SK-N-SH (cell line): ENCODE results near the gene SAT2. TPM values are rescaled to one million over a fixed set of nuclear protein-coding genes. Genes with fewer than 3 reads are reported as not detected.

Experiments
- CTCF ChIA-PET: fragments of 300-600, 350-600 bp; formaldehyde crosslinking; extraction: SDS; loops from one replicate; lab custom pipeline; 2021; lab: Yijun Ruan, JAX
- POLR2A ChIA-PET: fragments of 350-600 bp; sonication (Branson Sonifier 250); formaldehyde crosslinking; extraction: SDS; loops from one replicate; lab custom pipeline; 2020; ENCODE audit warnings: antibody characterized with exemption, inconsistent platforms; lab: Yijun Ruan, JAX
- DNase-seq: peaks from one replicate; pipeline ENCODE4 v3.0.0; 2012
- H2AFZ ChIP-seq: fragments of 200-600 bp; sonication (generic); 2 replicates; pipeline ENCODE4 v1.8.1; 2016; ENCODE audit warnings: antibody characterized with exemption, mild to moderate bottlenecking, low read depth
- H3F3A ChIP-seq: fragments of 200-600 bp; sonication (generic); replicated peaks from 2 replicates; pipeline ENCODE3; 2016; ENCODE audit warnings: antibody characterized with exemption, mild to moderate bottlenecking; ENCODE audit not compliant: insufficient read depth
- H3K27ac ChIP-seq, 2 experiments: fragments of 200-500 bp in 1 of 2; fragments of 200-600 bp in 1 of 2; sonication (Bioruptor generic) in 1 of 2; sonication (generic), shearing (Covaris generic) in 1 of 2; 2 replicates each; pipeline versions ENCODE4 v1.5.1 to v1.6.1; 2014 to 2016; ENCODE audit warnings: low read depth in 2 of 2, inconsistent platforms in 1 of 2, low read length in 1 of 2, mild to moderate bottlenecking in 1 of 2, mixed read lengths in 1 of 2
- H3K27me3 ChIP-seq: fragments of 200-600 bp; sonication (generic), shearing (Covaris generic); 2 replicates; pipeline ENCODE4 v1.6.1; 2016; ENCODE audit warnings: mixed run types; ENCODE audit not compliant: insufficient read depth
- H3K36me3 ChIP-seq, 2 experiments: fragments of 200-500 bp in 1 of 2; fragments of 200-600 bp in 1 of 2; sonication (Bioruptor generic) in 1 of 2; sonication (generic) in 1 of 2; replicated peaks in 1 of 2; 2 replicates each; pipeline versions ENCODE3 to v1.5.1; 2014 to 2016; ENCODE audit warnings: low read length in 1 of 2, mild to moderate bottlenecking in 1 of 2; ENCODE audit not compliant: insufficient read depth in 2 of 2, control insufficient read depth in 1 of 2
- H3K4me1 ChIP-seq, 2 experiments: fragments of 200-500 bp in 1 of 2; fragments of 200-600 bp in 1 of 2; sonication (Bioruptor generic) in 1 of 2; sonication (generic), shearing (Covaris generic) in 1 of 2; 2 replicates each; pipeline versions ENCODE4 v1.5.1 to v1.6.1; 2014 to 2016; ENCODE audit warnings: low read depth in 1 of 2, low read length in 1 of 2, mixed run types in 1 of 2; ENCODE audit not compliant: insufficient read depth in 2 of 2, control insufficient read depth in 1 of 2
- H3K4me2 ChIP-seq: fragments of 200-600 bp; sonication (generic), shearing (Covaris generic); 2 replicates; pipeline ENCODE4 v1.6.1; 2017; ENCODE audit warnings: mixed run types
- H3K4me3 ChIP-seq, 2 experiments: fragments of 200-500 bp in 1 of 2; fragments of 200-600 bp in 1 of 2; sonication (Bioruptor generic) in 1 of 2; sonication (generic), shearing (Covaris generic) in 1 of 2; 2 replicates each; pipeline versions ENCODE4 v1.5.1 to v1.8.1; 2014 to 2016; ENCODE audit warnings: low read depth in 2 of 2, inconsistent platforms in 1 of 2, low read length in 1 of 2, mild to moderate bottlenecking in 1 of 2, mixed read lengths in 1 of 2, moderate library complexity in 1 of 2
- H3K79me2 ChIP-seq: fragments of 200-600 bp; sonication (generic); 2 replicates; pipeline ENCODE4 v1.8.1; 2017; ENCODE audit warnings: mild to moderate bottlenecking; ENCODE audit not compliant: insufficient read depth
- H3K9ac ChIP-seq: fragments of 200-600 bp; sonication (generic); 2 replicates; pipeline ENCODE4 v1.6.1; 2017; ENCODE audit warnings: mixed run types
- H3K9me2 ChIP-seq: fragments of 200-600 bp; sonication (generic); 2 replicates; pipeline ENCODE4 v1.6.1; 2017; ENCODE audit warnings: mixed run types
- H3K9me3 ChIP-seq: fragments of 200-600 bp; sonication (generic); 2 replicates; pipeline ENCODE4 v1.6.1; 2017; ENCODE audit warnings: mixed run types, mild to moderate bottlenecking, moderate library complexity
- H4K20me1 ChIP-seq: fragments of 200-600 bp; sonication (generic); 2 replicates; pipeline ENCODE4 v1.6.1; 2017; ENCODE audit warnings: mild to moderate bottlenecking, mixed run types; ENCODE audit not compliant: insufficient read depth
- CHD2 ChIP-seq: fragments of 150-350 bp; IDR thresholded peaks from 2 replicates; pipeline ENCODE4 v1.6.1; 2018; ENCODE audit warnings: low read length; ENCODE audit not compliant: partially characterized antibody
- EP300 ChIP-seq, 2 experiments: IDR thresholded peaks; 2 replicates each; pipeline versions ENCODE4 v1.4.0 to v1.6.1; 2012; ENCODE audit warnings: borderline replicate concordance in 1 of 2, low read depth in 1 of 2, low read length in 1 of 2
- GABPA ChIP-seq: IDR thresholded peaks from 2 replicates; pipeline ENCODE4 v1.4.0; 2012; ENCODE audit warnings: low read depth, mild to moderate bottlenecking
- IRF3 ChIP-seq: fragments of 150-350 bp; IDR thresholded peaks from 2 replicates; pipeline ENCODE4 v1.6.1; 2016; ENCODE audit warnings: mild to moderate bottlenecking, low read depth, low read length
- MAX ChIP-seq: IDR thresholded peaks from 2 replicates; pipeline ENCODE4 v1.4.0; 2012; ENCODE audit warnings: low read depth
- MXI1 ChIP-seq: IDR thresholded peaks from 2 replicates; pipeline ENCODE4 v1.6.1; 2012; ENCODE audit warnings: mild to moderate bottlenecking, low read depth, low read length, improper control_type of control experiment
- NFIC ChIP-seq: IDR thresholded peaks from 2 replicates; pipeline ENCODE4 v1.4.0; 2012; ENCODE audit warnings: borderline replicate concordance
- RCOR1 ChIP-seq: fragments of 150-350 bp; IDR thresholded peaks from 2 replicates; pipeline ENCODE4 v1.6.1; 2017; ENCODE audit warnings: antibody characterized with exemption, low read length
- REST ChIP-seq: IDR thresholded peaks from 2 replicates; pipeline ENCODE4 v1.6.1; 2012; ENCODE audit warnings: mild to moderate bottlenecking, low read depth, low read length, moderate library complexity
- RFX5 ChIP-seq: IDR thresholded peaks from 2 replicates; pipeline ENCODE4 v1.6.1; 2012; ENCODE audit warnings: mild to moderate bottlenecking, improper control_type of control experiment, low read length
- TAF1 ChIP-seq: IDR thresholded peaks from 2 replicates; pipeline ENCODE4 v1.6.1; 2012; ENCODE audit warnings: low read depth, mild to moderate bottlenecking, low read length, moderate library complexity, borderline replicate concordance
- TEAD4 ChIP-seq: IDR thresholded peaks from 2 replicates; pipeline ENCODE4 v1.4.0; 2012; ENCODE audit warnings: mild to moderate bottlenecking, borderline replicate concordance; ENCODE audit not compliant: insufficient read depth
- WGBS: methylation state at CpG from one replicate; pipeline ENCODE4 v1.1.6; 2017; ENCODE audit warnings: low lambda C conversion rate; 5-methylcytosine and 5-hydroxymethylcytosine counted together
- polyA plus RNA-seq, 3 experiments: library from polyadenylated mRNA; depleted of rRNA; stranded (reverse); fragments of >200 nt; gene quantifications; 2 replicates each; pipeline ENCODE4 v1.2.3, GENCODE V29; 2012

SAT2 gene
- polyA plus RNA-seq, 1 of the 3 experiments (the other 2 are of a cell fraction) = 43.1 TPM

- Histone ChIP-seq H3K4me3 (no peak overlapping the region), H3K9ac (no peak overlapping the region), H3K4me2 (no peak overlapping the region), H3K36me3 (no peaks in the 10 kb centered on the region), H3K4me1 (peaks cover 0 to 7% of the 10 kb centered on the region in 2 experiments; a peak in 1 of 4 replicates), H3K79me2 (no peaks in the 10 kb centered on the region), H3K27me3 (peaks cover 25% of the 10 kb centered on the region), H2AFZ (no peak overlapping the region), H3K9me2 (no peaks in the 10 kb centered on the region), H3K9me3 (no peaks in the 10 kb centered on the region), H3F3A (peaks cover 4% of the 10 kb centered on the region), H4K20me1 (no peaks in the 10 kb centered on the region), H3K27ac (no peak overlapping the region)
- ChIA-PET POLR2A (interaction anchor here (0.5 to 2.8 kb wide), 2 partner anchors 28 to 34 kb away, joined by 3 to 40 read pairs; partner anchors contain the start of genes TP53 and WRAP53), CTCF (interaction anchor here (1.4 to 6.5 kb wide), 4 partner anchors 19 to 35 kb away, joined by 4 to 55 read pairs (median 18); partner anchors contain the start of genes TP53 and WRAP53)
- WGBS = 83% methylated on average over 12 of the region's 12 CpGs
- DNase-seq = no peak
- TF ChIP-seq NFIC = no peak
- TF ChIP-seq CHD2 = no peak
- no peak for TF ChIP-seq MXI1
Observed at GRCh38 chr17:7652388-7653356, 25.1 kb upstream of the SAT2 start.

- H2AFZ ChIP-seq = 0 out of 2 replicates have a peak overlapping the region, but pooled peaks have one; percentile 62
- peak; percentile 81 for DNase-seq
- ChIA-PET POLR2A (interaction anchor here (1.2 to 2.8 kb wide), 5 partner anchors 17 to 35 kb away, joined by 3 to 40 read pairs (median 3); partner anchors contain the start of genes SAT2, TP53 and WRAP53), CTCF (interaction anchor here (0.7 to 6.5 kb wide), 7 partner anchors 12 to 38 kb away, joined by 3 to 55 read pairs (median 6); partner anchors contain the start of genes FXR2, TP53 and WRAP53)
- H3K27ac ChIP-seq = no peak overlapping the region
- H3K79me2 ChIP-seq = no peaks in the 10 kb centered on the region
- H4K20me1 ChIP-seq = no peaks in the 10 kb centered on the region
- H3K36me3 ChIP-seq = no peaks in the 10 kb centered on the region
- peaks cover 0 to 7% of the 10 kb centered on the region in 2 experiments; a peak in 1 of 4 replicates for H3K4me1 ChIP-seq
- H3F3A ChIP-seq = no peaks in the 10 kb centered on the region
- no peaks in the 10 kb centered on the region for H3K9me3 ChIP-seq
- TF ChIP-seq IRF3 = no peak
- TF ChIP-seq TEAD4 = no peak
- TF ChIP-seq RCOR1 = no peak
- no peak for TF ChIP-seq TAF1
- TF ChIP-seq NFIC = no peak
- no peak for TF ChIP-seq RFX5
- TF ChIP-seq REST = no peak
- TF ChIP-seq EP300 (IDR thresholded peaks at IDR 0.05; ENCODE audit: borderline replicate concordance in 1 of 2, low read depth in 1 of 2, low read length in 1 of 2) = no peak
- TF ChIP-seq GABPA = no peak
- TF ChIP-seq MAX = no peak
- no peak overlapping the region for H3K9ac ChIP-seq
- 30% methylated on average over 16 of the region's 54 CpGs for WGBS
- peaks cover 25% of the 10 kb centered on the region for H3K27me3 ChIP-seq
- H3K4me3 ChIP-seq = peak overlapping the region; percentile 47 to 50
- peak overlapping the region; percentile 82 for H3K4me2 ChIP-seq
- no peaks in the 10 kb centered on the region for H3K9me2 ChIP-seq
Observed at GRCh38 chr17:7651665-7652387, 24.2 kb upstream of the SAT2 start.
